GM21529 (cell line): Measurements from ENCODE around the gene FKRP.

Experiments used
- ATAC-seq: cut with Tn5 transposase; IDR thresholded peaks from one replicate; pipeline ENCODE4 v1.9.1; 2021; ENCODE audit not compliant: unreplicated experiment

FKRP gene

DNA sequence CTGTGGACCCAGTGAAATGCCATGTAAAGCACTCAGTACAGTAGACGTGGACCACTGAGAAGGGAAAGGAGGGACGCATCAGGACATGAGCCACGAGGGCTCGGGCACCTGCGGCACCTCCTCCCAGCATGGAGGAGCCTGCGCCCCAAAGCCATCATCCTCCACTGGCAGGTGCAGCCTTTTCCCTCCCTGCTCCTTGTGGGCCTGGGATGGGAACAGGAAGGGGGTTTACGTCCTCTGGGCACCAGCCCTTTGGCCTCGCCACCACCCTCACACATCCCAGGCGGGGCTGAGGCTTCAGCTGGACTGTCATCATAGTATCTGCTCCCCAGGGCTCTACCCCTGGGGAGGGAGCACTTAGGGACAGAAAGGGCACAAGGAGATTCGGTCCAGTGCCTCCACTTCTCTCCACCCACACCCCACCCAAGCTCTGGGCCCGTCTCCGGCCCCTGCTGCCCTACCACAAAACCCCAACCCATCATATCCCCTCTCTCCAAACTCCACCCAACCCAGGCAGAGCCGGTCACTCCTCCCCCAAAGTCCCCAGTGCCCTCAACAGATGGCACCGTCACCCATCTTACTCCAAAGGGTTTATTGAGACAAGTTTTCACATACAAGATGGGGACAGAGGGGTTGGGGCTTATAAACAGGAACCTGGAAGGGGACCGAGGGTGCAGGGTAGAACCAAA is 26.8 kb upstream of the FKRP start:
- ATAC-seq: peak; percentile 30

- no peak for ATAC-seq
Measured at GRCh38 chr19:46719629-46720502, 26.0 kb upstream of the FKRP start.

DNA sequence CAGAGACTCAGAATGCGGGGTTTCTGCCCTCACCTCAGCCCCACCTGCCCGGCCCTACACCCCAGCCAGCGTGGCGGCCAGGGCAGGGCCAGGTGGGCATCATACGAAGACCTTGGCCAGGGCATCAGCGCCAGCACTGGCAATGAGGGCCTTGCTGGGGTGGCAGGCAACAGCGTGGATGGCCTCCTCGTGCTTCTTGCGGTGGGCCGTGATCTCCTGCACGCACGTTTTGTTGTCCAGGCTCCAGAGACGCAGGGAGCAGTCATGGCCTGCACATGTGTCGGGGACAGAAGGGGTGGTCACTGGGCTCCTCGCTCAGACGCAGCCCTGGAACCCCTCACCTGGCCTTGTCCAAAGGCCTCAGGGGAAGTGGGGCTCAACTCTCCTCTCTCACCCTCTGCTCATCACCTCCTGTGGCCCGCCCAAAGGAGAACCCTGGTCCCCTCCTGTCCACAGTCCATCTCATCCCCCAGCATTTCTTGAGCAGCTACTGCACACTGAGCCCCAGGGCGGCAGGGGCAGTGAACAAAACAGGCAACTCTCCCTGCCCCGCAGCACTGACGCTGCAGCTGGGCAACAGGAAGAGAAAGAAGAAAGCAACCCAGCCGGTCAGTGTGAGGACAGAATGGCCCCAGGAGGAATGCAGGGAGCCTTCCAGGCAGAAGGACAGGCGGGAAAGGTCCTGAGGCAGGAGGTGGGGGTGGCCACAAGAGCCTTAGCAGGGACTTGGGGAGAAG is 25.2 kb upstream of the FKRP start:
- no peak for ATAC-seq

GRCh38 chr19:46721269-46722003 is 24.4 kb upstream of the FKRP start:
- no peak for ATAC-seq

DNA sequence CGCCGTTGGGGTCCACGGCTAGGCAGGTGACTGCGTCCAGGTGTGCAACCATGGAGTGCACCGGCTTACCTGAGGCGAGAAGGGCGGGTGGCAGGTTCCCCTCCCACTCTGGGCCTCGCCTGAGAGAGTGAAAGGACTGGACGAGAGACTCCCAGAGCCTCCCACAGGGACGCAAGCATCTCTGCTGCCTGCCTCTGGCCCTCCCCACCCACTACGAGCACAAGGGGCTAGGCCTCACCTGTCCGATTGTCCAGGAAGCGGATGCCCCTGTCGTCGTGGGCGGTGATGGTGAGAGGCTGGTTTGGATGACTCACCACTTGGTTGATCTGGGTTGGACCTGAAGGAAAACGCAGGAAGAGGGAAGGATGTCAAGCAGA is 23.9 kb upstream of the FKRP start:
- no peak for ATAC-seq

DNA sequence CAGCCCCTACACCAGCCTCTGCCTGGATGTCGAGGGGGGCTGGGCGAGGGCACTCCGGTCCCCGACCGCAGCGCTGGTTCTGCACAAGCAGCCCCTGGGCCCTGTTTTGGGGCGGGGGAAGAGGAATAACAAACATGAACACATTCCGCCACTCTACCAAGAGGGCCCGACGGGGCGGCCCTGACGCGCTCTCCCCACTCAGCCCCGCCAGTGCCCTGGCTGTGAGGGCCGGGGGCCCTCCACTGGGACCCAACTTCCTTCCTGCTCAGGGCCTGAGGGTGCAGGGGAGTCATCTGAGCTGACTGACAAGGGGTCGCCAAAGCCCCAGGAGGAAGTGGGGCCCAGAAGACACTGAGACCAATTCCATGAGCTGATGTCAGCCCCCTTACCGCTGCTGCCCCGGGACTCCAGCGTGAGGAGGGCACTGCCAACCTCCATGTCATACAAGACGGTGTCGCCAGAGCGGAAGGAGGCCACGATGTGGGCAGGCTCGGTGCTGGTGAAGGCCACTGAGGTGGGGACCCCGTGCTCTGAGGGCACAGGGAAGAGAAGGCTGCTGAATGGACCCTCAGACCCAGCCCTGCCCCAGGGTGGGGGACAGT is 23.3 kb upstream of the FKRP start:
- ATAC-seq: no peak

DNA sequence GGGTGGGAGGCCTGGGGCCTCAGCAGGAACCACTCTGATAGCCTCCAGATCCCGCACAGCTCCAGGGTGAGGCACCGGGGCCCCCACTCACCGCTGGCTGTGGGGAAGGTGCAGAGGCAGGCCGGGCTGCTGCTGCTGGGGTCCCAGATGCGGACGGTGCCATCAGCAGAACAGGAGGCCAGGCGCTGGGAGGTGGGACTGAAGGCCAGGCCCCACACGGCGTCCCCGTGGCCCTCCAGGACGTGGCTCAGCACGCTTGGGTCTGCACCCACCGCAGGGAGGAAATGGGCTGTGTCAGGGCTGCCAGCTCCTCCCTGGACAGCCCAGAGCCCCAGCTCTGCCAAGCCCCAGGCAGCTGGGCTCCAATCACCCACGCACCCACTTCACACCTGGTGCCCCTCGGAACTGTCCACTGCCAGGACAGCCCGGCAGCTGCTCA is 22.8 kb upstream of the FKRP start:
- ATAC-seq: no peak

- no peak for ATAC-seq
Measured at GRCh38 chr19:46723471-46723870, 22.4 kb upstream of the FKRP start.

- no peak for ATAC-seq
Measured at GRCh38 chr19:46724468-46724867, 21.4 kb upstream of the FKRP start.

DNA sequence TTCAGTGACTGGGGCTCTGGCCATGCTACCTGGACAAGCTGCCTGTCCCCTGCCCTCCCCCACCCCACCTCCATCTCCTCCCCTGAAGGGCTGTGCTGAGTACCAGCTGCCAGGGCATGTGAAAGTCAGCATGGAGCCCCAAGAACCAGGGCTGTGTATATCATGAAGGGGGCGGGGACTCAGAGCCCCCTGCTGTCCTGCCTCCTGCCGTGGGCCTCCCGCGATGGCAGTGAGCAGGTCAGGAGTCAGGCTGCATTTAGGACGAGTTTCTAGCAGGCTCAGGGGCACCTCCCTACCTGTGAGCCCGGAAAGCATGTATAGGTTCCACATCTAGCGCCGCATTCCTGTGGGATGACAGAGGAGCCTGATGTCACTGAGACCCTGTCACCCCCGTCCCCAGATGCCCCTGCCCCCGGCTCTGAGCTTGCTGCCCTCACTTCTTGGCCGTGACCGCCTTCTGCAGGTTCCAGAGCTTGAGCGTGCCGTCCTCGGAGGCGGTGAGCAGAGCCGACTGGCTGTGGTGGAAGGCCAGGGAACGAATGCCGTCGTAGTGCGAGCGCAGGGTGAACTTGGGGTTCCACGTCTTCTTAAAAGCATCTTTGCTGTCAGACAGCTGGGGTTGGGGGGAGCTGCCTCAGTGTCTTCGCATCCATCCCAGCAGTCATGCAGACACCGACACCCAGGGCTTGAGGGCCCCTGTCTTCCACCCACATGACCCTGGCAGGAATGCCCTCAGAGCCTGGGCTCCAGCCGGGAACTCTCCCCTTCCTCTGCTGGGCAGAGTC is 20.6 kb upstream of the FKRP start:
- no peak for ATAC-seq

GRCh38 chr19:46725859-46726393 is 19.9 kb upstream of the FKRP start:
- ATAC-seq: no peak

GRCh38 chr19:46726551-46726950 is 19.3 kb upstream of the FKRP start:
- no peak for ATAC-seq

DNA sequence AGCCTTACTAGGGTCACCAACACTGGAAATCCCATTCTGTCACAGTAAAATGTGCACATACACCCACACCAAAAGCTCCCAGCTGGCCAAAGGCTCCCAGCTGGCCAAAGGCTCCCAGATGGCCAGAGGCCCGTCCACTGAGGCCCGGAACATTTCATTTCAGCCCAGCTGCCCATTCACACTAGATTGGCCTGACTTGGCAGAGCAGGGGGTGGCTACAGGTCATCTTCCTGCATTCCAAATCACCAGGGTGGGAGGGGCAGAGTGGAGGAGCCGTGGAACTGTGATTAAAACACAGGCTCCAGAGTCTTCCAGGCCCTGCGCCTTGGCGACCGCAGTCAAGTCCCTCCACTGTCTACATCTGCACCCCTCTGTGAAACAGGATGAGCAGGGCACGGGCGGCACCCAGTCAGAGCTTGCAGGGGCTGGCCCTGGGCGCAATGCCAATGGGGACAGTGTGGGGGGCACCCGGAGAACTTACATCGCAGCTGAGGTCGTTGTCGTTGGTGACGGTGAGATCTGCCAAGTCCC is 18.8 kb upstream of the FKRP start:
- no peak for ATAC-seq

DNA sequence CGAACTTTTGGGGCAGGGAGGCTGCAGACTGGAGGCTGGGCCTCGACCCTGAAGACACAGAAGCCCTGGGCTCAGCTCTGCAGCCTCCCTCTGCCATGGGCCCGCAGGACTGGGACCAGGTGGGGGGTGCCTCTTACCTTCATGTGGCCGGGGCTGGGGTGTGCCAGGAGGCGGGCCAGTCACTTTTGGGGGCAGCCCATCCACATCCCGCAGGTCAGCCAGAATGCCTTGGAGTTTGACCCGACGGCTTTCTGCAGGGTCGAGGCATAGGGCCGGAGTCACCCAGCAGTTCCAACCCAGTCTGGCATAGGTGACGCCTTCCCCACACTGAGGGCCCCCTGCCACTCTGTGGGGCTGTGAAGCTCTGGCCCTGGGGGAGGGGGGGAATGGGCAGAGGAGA is 18.1 kb upstream of the FKRP start:
- no peak for ATAC-seq

DNA sequence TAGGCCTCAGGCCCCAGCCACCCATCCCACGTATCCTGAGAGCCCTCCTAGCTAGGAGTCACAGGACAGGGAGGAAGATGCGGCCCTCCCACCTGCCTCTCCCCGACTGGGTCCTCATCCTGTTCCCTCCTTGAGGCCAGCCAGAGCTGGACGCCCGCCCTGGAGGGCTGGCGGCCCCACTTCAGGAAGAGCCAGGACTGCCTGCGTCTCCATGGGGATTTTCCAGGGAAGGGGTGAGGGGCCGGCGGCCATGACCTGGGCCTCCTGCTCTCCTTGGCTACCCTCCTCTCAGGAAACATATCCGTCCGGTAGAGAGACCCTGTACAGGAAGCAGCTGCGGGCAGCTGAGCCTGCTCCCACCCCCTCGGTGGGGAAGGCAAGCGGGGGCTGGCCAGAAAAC is 17.6 kb upstream of the FKRP start:
- no peak for ATAC-seq

GRCh38 chr19:46728693-46729339 is 17.0 kb upstream of the FKRP start:
- no peak for ATAC-seq

GRCh38 chr19:46729696-46730095 is 16.2 kb upstream of the FKRP start:
- ATAC-seq: no peak

GRCh38 chr19:46730187-46730586 is 15.7 kb upstream of the FKRP start:
- no peak for ATAC-seq

DNA sequence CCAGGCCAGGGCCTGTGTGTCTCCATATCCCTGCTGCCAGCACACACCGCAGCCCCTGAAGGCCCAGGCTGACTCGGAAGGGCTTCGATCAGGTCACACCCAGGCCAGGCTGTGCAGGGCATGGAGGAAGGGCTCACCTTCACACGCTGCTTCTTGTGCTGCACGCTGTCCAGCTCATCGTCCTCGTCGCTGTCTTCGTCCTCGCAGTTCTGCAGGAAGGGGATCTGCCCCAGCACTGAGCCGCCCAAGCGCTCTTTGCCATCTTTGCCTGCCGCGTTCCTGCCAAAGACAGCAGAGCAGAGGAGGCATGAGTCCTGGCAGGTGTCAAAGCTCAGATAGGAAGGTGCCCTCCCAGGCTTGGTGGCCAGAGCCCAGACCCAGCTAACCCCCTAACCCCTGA is 15.3 kb upstream of the FKRP start:
- ATAC-seq: no peak
